MM.1S (cell line): ENCODE results near the gene GPR52.

Experiments used
- EZH2 ChIP-seq: fragments of 300-600 bp; sonication (generic); optimal IDR thresholded peaks from 2 replicates; pipeline ENCODE3; 2017; ENCODE audit warnings: low read depth, mild to moderate bottlenecking, antibody characterized with exemption, low read length, mixed read lengths
- TF ChIP-seq, protein P1 (sequence below): fragments of 300-600 bp; sonication (generic); IDR thresholded peaks from 2 replicates; pipeline ENCODE4 v1.5.1; 2016; ENCODE audit warnings: antibody characterized with exemption, low read length, mixed read lengths

DNA sequence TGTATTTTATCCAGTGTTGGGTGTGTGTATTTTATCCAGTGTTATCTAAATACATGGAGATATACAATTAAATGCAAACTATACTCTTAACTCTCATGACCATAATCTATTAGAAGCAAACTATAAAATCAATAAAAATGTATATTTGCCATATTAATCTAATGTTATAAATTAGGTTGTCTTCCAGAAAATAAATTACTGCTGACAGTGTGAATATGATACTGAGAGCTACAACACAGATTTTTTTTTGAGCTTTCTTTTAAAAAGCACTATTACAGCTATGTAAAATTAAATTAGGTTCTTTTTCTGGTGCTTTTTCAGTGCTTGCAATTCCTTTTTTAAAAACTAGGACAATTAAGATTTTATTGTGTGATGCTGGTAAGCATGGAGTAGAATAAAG, 19.0 kb upstream of the GPR52 start:
- TF ChIP-seq, protein P1, sequence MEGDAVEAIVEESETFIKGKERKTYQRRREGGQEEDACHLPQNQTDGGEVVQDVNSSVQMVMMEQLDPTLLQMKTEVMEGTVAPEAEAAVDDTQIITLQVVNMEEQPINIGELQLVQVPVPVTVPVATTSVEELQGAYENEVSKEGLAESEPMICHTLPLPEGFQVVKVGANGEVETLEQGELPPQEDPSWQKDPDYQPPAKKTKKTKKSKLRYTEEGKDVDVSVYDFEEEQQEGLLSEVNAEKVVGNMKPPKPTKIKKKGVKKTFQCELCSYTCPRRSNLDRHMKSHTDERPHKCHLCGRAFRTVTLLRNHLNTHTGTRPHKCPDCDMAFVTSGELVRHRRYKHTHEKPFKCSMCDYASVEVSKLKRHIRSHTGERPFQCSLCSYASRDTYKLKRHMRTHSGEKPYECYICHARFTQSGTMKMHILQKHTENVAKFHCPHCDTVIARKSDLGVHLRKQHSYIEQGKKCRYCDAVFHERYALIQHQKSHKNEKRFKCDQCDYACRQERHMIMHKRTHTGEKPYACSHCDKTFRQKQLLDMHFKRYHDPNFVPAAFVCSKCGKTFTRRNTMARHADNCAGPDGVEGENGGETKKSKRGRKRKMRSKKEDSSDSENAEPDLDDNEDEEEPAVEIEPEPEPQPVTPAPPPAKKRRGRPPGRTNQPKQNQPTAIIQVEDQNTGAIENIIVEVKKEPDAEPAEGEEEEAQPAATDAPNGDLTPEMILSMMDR = no peak
- TF ChIP-seq EZH2 = no peak
